Mucosa of descending colon (tissue), 3 donors: ENCODE results near the gene OR2L8. TPM values are rescaled to one million over a fixed set of nuclear protein-coding genes. Genes with fewer than 3 reads are reported as not detected.

Source experiments
- ATAC-seq: fragments of 200-7000 bp; cut with Tn5 transposase; one replicate; pipeline ENCODE4 v1.9.1; 2020; ENCODE audit warnings: mild to moderate bottlenecking, moderate library complexity
- DNase-seq, 3 donors: peaks; one replicate each; pipeline ENCODE4 v3.0.0-alpha.2; 2020
- H3K36me3 ChIP-seq: fragments of 200-600 bp; one replicate; pipeline ENCODE4 v1.8.0; 2021; ENCODE audit warnings: low read depth, mild to moderate bottlenecking
- H3K4me1 ChIP-seq: fragments of 200-600 bp; one replicate; pipeline ENCODE4 v1.8.0; 2021; ENCODE audit warnings: low read depth, mild to moderate bottlenecking
- H3K4me3 ChIP-seq: fragments of 200-600 bp; one replicate; pipeline ENCODE4 v1.8.0; 2021; ENCODE audit warnings: mild to moderate bottlenecking
- H3K9me3 ChIP-seq: fragments of 200-600 bp; one replicate; pipeline ENCODE4 v1.8.0; 2021; ENCODE audit warnings: mild to moderate bottlenecking
- CTCF ChIP-seq: fragments of 200-600 bp; IDR thresholded peaks from one replicate; pipeline ENCODE4 v1.8.0; 2022; ENCODE audit warnings: antibody characterized with exemption, mild to moderate bottlenecking
- intact Hi-C, 2 donors: fragments of 100-400 bp; cut with DNase I in 1 of 2; cut with micrococcal nuclease in 1 of 2; formaldehyde crosslinking; loops; one replicate each; pipeline versions ENCODE4 v1.11.0 to v1.11.1; 2022; cut with DNase I, micrococcal nuclease
- total RNA-seq, 3 donors: library from RNA; stranded (reverse); fragmentation: NEBNext Ultra II Directional in 2 of 3; extraction: Animal tissue kit (Norgen Biotek cat#: 25700) in 2 of 3; gene quantifications; one replicate each; pipeline versions ENCODE4 v1.2.1 to v1.2.4, GENCODE V29; 2021 to 2023
- donor health status: DM: no; HTN: no; CAD: no; lungs with moderate emphysema.
- donor health status: DM: no; HTN: no; CAD: no.
- donor health status: DM: no; HTN: yes; CAD: no.

The OR2L8 gene
- total RNA-seq, 3 donors from 2014 or later, result not detected

- Histone ChIP-seq H3K4me3 (no peak overlapping the region), H3K36me3 (no peaks in the 10 kb centered on the region), H3K4me1 (no peaks in the 10 kb centered on the region), H3K9me3 (peaks cover 5% of the 10 kb centered on the region)
- no peak for TF ChIP-seq CTCF
- DNase-seq (no peak), ATAC-seq (no peak)
- intact Hi-C loops, result no loop called here
Measured at GRCh38 chr1:247953408-247953807, 4.8 kb downstream of the OR2L8 start.

DNA sequence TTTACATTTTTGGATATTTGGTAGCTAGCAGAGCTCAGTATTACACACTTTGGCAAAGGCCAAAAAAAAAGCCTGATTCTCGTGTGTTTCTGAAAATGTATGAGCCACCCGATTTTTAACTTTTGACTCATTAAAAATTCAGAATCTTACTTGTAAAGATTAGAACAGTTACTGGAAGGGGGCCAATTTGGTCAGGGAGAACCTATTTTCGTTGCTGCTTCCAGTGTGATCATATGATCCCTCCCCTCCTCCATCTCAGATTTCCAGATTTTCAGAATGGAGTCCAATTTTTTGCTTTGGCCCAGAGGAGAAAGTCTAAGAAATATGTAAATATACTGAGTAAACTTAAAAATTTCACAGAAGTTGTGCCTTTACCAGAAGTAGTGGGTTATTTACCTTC is 13.1 kb downstream of the OR2L8 start:
- H3K36me3 ChIP-seq, result no peaks in the 10 kb centered on the region
- no peak for TF ChIP-seq CTCF
- peaks cover 4% of the 10 kb centered on the region for H3K9me3 ChIP-seq
- no peak overlapping the region for H3K4me3 ChIP-seq
- ATAC-seq (no peak), DNase-seq (no peak)
- intact Hi-C loops, result no loop called here
- H3K4me1 ChIP-seq, result no peaks in the 10 kb centered on the region

DNA sequence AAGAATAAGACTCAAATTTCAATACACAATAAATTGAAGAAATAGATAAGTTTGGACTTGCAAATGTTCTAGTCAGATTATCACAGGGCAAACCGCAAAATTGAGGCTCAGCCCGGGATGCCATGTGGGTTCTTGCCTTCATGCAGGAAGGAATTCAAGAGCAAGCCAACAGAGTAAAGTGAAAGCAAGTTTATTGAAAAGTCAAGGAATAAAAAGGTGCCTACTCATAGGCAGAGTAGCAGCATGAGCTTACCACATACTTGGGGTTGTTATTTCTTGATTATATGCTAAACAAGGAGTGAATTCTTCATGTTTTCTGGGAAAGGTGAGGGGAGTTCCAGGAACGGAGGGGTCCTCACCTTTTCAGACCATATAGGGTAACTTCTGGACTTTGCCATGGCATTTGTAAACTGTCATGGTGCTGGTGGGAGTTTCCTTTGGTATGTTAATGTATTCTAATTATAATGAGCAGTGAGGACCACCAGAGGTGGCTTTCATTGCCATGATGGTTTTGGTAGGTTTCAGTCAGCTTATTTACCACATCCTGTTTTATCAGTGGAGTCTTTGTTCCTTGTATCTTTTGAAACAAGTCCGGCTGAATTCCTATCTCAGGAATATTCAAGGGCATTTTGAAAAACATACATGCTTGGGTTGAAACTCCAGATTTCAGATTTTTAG is 14.4 kb downstream of the OR2L8 start:
- no peak for DNase-seq
- intact Hi-C loops, result no loop called here

DNA sequence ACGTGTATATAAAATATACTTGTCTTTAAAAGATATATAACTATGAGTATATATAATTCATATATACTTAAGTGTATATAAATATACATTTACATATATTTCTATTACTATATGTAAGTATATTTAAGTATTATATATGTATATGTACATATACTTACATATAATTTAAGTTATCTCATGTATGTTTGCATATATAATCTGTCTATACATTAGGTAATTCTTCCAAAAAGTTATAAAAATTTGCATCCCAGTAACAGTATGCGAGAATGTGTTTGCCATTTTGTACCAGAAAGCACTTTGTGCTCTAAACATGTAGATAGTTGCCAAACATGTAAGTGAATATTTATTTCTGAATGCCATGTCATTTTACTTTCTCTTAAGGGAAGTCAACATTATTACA is 16.3 kb downstream of the OR2L8 start, which contains the start of gene OR2AK2:
Gene OR2AK2, plus strand, starts transcription at position 301 of the 400 bp plus-strand sequence. CDS start 144 bp downstream, outside the sequence.
- Histone ChIP-seq H3K9me3 (peaks cover 11% of the 10 kb centered on the region), H3K36me3 (no peaks in the 10 kb centered on the region), H3K4me1 (no peaks in the 10 kb centered on the region), H3K4me3 (no peak within 1 kb of the TSS)
- ATAC-seq, result no peak
- no peak for DNase-seq
- TF ChIP-seq CTCF, result no peak
- intact Hi-C loops, result no loop called here

More for the DNA sequence above, 14.4 kb downstream of the OR2L8 start:
- H3K4me3 ChIP-seq, result no peak overlapping the region
- H3K4me1 ChIP-seq, result no peaks in the 10 kb centered on the region
- no peaks in the 10 kb centered on the region for H3K36me3 ChIP-seq
- no peak for ATAC-seq
- H3K9me3 ChIP-seq, result peaks cover 4% of the 10 kb centered on the region
- no peak for TF ChIP-seq CTCF

DNA sequence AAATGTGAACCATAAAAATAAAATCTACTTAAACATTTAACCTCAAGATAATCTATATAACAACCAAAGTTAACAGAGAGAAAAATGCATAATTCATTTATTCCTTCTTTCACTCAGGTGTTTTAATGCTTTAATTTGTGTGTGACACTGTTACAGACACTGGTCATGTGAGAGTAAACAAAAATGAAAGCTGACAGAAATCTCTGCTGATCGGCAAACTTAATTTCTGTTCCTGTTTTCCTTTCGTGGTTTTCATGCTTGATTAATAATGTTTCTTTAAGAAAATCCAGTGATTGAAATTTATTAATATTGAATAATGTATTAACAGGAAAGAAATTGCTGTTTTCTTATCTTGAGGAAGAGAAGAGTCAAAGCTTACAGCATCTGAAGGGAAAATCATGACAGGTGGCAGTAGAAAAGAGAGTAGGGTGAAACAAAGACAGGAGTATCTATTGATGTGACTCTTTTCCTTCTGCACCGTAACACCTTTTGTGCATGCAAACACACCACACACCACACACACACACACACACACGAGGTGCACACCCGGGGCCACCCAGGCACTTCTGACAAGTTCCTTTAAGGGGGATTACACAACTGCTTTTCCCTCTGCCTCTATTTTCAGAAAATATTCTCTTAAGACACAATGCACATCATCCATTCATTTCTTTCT is 18.0 kb downstream of the OR2L8 start:
- ATAC-seq, result no peak
- no peaks in the 10 kb centered on the region for H3K36me3 ChIP-seq
- no peak overlapping the region for H3K4me3 ChIP-seq
- peaks cover 17% of the 10 kb centered on the region for H3K9me3 ChIP-seq
- H3K4me1 ChIP-seq, result no peaks in the 10 kb centered on the region
- intact Hi-C loops, result no loop called here
- no peak for DNase-seq
- no peak for TF ChIP-seq CTCF
